DND-41 (cell line): ENCODE measurements around the gene RORB.

ENCODE experiments used
- ATAC-seq: fragments of 200-7000 bp; cut with Tn5 transposase; 3 replicates; pipeline ENCODE4 v1.9.1; 2021; ENCODE audit warnings: low read depth; ENCODE audit not compliant: insufficient read depth
- DNase-seq: peaks from one replicate; pipeline ENCODE4 v3.0.0-alpha.2; 2020
- H2AFZ ChIP-seq: 2 replicates; pipeline ENCODE4 v1.6.0; 2012; ENCODE audit warnings: low read depth, low read length
- H3K27ac ChIP-seq: 2 replicates; pipeline ENCODE4 v1.5.1; 2012; ENCODE audit warnings: low read length, inconsistent platforms
- H3K27me3 ChIP-seq: fragments of 200-600 bp; sonication (generic); 2 replicates; pipeline ENCODE4 v1.6.0; 2012; ENCODE audit warnings: low read length, mild to moderate bottlenecking, inconsistent platforms; ENCODE audit not compliant: insufficient read depth, poor library complexity
- H3K36me3 ChIP-seq: 2 replicates; pipeline ENCODE4 v1.5.1; 2012; ENCODE audit warnings: low read length, inconsistent platforms; ENCODE audit not compliant: insufficient read depth
- H3K4me1 ChIP-seq: 2 replicates; pipeline ENCODE4 v1.5.1; 2012; ENCODE audit warnings: mild to moderate bottlenecking, low read length; ENCODE audit not compliant: insufficient read depth
- H3K4me2 ChIP-seq: 2 replicates; pipeline ENCODE4 v1.6.0; 2012; ENCODE audit warnings: mild to moderate bottlenecking, moderate library complexity, low read length, inconsistent platforms; ENCODE audit not compliant: insufficient read depth
- H3K4me3 ChIP-seq, 2 experiments: fragments of 200-600 bp in 1 of 2; shearing (Covaris generic) in 1 of 2; 2 replicates each; pipeline ENCODE4 v1.5.1; 2012 to 2016; ENCODE audit warnings: inconsistent platforms in 2 of 2, low read length in 2 of 2, mild to moderate bottlenecking in 2 of 2, low read depth in 1 of 2, moderate library complexity in 1 of 2
- H3K79me2 ChIP-seq: 2 replicates; pipeline ENCODE4 v1.6.0; 2012; ENCODE audit warnings: low read length, inconsistent platforms; ENCODE audit not compliant: insufficient read depth
- H3K9ac ChIP-seq: 2 replicates; pipeline ENCODE4 v1.6.0; 2012; ENCODE audit warnings: low read depth, mild to moderate bottlenecking, inconsistent platforms, low read length, moderate library complexity
- H3K9me3 ChIP-seq: 2 replicates; pipeline ENCODE4 v1.5.1; 2012; ENCODE audit warnings: low read length, moderate library complexity, mild to moderate bottlenecking, inconsistent platforms; ENCODE audit not compliant: insufficient read depth, severe bottlenecking
- H4K20me1 ChIP-seq: 2 replicates; pipeline ENCODE4 v1.6.0; 2012; ENCODE audit warnings: low read length; ENCODE audit not compliant: insufficient read depth
- EZH2 ChIP-seq: IDR thresholded peaks from 3 replicates; pipeline ENCODE4 v1.6.1; 2012; ENCODE audit warnings: borderline replicate concordance, low read depth, mild to moderate bottlenecking, moderate library complexity, low read length, inconsistent platforms; ENCODE audit not compliant: severe bottlenecking
- TF ChIP-seq, protein P1 (sequence below): IDR thresholded peaks from 2 replicates; pipeline ENCODE4 v1.5.1; 2012; ENCODE audit warnings: borderline replicate concordance, low read length, moderate library complexity, mild to moderate bottlenecking; ENCODE audit not compliant: poor library complexity, severe bottlenecking; ENCODE audit errors: extremely low read depth

Gene RORB

DNA sequence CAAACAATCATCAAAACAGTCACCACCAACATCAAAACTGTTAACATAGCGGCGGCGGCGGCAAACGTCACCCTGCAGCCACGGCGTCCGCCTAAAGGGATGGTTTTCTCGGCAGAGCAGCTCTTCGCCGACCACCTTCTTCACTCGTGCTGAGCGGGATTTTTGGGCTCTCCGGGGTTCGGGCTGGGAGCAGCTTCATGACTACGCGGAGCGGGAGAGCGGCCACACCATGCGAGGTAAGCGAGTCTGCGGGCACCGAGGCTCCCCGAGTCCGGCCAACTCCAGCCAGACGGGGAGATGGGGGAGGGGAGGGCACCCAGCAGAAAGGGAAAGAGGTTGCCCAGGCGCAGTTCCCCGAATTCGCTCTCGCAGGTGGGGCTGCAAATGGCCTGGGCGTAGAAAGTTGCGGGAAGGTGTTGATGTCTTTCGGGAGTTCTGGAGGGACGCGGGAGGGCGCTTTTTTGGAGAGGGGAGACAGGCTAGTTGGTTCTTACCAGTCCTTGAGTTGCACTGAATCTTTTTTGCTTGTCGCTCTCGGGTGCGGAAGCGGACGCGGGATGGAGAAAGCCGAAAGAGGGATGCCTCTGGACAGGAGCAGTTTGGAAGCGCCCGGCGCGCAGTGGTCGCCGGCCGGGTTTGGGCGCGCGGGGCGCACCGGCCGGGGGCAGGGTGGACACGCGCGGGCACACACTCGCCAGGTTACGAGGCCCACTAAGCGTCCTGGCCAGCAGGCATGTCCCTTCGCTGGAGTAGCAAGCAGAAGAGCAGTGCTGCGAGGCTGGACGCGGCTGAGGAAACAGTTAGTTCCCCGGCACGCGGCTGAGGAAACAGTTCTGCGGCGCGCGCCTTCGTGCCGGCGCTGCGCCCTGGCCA is 849 bp downstream of the RORB start:
- Histone ChIP-seq H3K36me3 (peaks cover 18% of the 10 kb centered on the region; the same call in 1 of the 2 replicates), H3K27ac (peak overlapping the region; percentile 97), H3K27me3 (no peaks in the 10 kb centered on the region), H4K20me1 (peaks cover 30% of the 10 kb centered on the region), H3K4me3 (peak overlapping the region; percentile 77 to 97), H3K9me3 (no peaks in the 10 kb centered on the region), H3K79me2 (peaks cover 82% of the 10 kb centered on the region), H3K9ac (peak overlapping the region; percentile 87), H2AFZ (peak overlapping the region; percentile 60), H3K4me1 (peaks cover 51% of the 10 kb centered on the region), H3K4me2 (peak overlapping the region; percentile 81)
- DNase-seq (peak; percentile 63), ATAC-seq (peak; percentile 13)
- TF ChIP-seq, protein P1, sequence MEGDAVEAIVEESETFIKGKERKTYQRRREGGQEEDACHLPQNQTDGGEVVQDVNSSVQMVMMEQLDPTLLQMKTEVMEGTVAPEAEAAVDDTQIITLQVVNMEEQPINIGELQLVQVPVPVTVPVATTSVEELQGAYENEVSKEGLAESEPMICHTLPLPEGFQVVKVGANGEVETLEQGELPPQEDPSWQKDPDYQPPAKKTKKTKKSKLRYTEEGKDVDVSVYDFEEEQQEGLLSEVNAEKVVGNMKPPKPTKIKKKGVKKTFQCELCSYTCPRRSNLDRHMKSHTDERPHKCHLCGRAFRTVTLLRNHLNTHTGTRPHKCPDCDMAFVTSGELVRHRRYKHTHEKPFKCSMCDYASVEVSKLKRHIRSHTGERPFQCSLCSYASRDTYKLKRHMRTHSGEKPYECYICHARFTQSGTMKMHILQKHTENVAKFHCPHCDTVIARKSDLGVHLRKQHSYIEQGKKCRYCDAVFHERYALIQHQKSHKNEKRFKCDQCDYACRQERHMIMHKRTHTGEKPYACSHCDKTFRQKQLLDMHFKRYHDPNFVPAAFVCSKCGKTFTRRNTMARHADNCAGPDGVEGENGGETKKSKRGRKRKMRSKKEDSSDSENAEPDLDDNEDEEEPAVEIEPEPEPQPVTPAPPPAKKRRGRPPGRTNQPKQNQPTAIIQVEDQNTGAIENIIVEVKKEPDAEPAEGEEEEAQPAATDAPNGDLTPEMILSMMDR = no peak
- no peak for TF ChIP-seq EZH2

GRCh38 chr9:74498621-74499095 is 1.5 kb downstream of the RORB start:
- H3K27ac ChIP-seq = peak overlapping the region; percentile 97
- peaks cover 58% of the 10 kb centered on the region for H3K4me1 ChIP-seq
- H3K4me3 ChIP-seq = peak overlapping the region; percentile 77 to 97
- H2AFZ ChIP-seq = peak overlapping the region; percentile 60; the same call in 1 of the 2 replicates
- peaks cover 18% of the 10 kb centered on the region; the same call in 1 of the 2 replicates for H3K36me3 ChIP-seq
- no peaks in the 10 kb centered on the region for H3K9me3 ChIP-seq
- H3K9ac ChIP-seq = peak overlapping the region; percentile 87
- ATAC-seq (0 out of 3 replicates have a peak, but pooled peaks have one; percentile 0), DNase-seq (peak; percentile 50)
- H4K20me1 ChIP-seq = peaks cover 36% of the 10 kb centered on the region
- peaks cover 87% of the 10 kb centered on the region for H3K79me2 ChIP-seq
- no peaks in the 10 kb centered on the region for H3K27me3 ChIP-seq
- H3K4me2 ChIP-seq = peak overlapping the region; percentile 81
- no peak for TF ChIP-seq EZH2
- TF ChIP-seq, protein P1 = no peak

GRCh38 chr9:74499111-74499601 is 2.0 kb downstream of the RORB start:
- TF ChIP-seq, protein P1 = no peak
- no peak for TF ChIP-seq EZH2
- H3K4me2 ChIP-seq = peak overlapping the region; percentile 81
- peak overlapping the region; percentile 60; the same call in 1 of the 2 replicates for H2AFZ ChIP-seq
- H3K4me1 ChIP-seq = peaks cover 63% of the 10 kb centered on the region
- peaks cover 38% of the 10 kb centered on the region for H4K20me1 ChIP-seq
- DNase-seq (peak; percentile 46), ATAC-seq (no peak)
- peak overlapping the region; percentile 97 for H3K27ac ChIP-seq
- H3K36me3 ChIP-seq = peaks cover 18% of the 10 kb centered on the region; the same call in 1 of the 2 replicates
- H3K9ac ChIP-seq = peak overlapping the region; percentile 87
- peaks cover 91% of the 10 kb centered on the region for H3K79me2 ChIP-seq
- H3K4me3 ChIP-seq = peak overlapping the region; percentile 77 to 97
- H3K9me3 ChIP-seq = no peaks in the 10 kb centered on the region
- H3K27me3 ChIP-seq = no peaks in the 10 kb centered on the region
